Breast epithelium (tissue), 4 donors: ENCODE results near the gene AGMAT. TPM values are rescaled to one million over a fixed set of nuclear protein-coding genes. Genes with fewer than 3 reads are reported as not detected.

Experiments
- DNase-seq, 2 donors: peaks; one replicate each; pipeline ENCODE4 v3.0.0-alpha.2; 2019; ENCODE audit warnings: low spot score in 2 of 2
- H3K27ac ChIP-seq, 2 donors: fragments of 200-600 bp; sonication (generic) in 1 of 2; one replicate each; pipeline ENCODE4 v1.5.1; 2016 to 2019; ENCODE audit warnings: mild to moderate bottlenecking in 1 of 2
- H3K27me3 ChIP-seq, 2 donors: fragments of 200-600 bp; sonication (generic) in 1 of 2; one replicate each; pipeline versions ENCODE4 v1.5.1 to v1.6.0; 2017 to 2019; ENCODE audit warnings: control low read depth in 1 of 2, mild to moderate bottlenecking in 1 of 2
- H3K36me3 ChIP-seq: fragments of 200-600 bp; one replicate; pipeline ENCODE4 v1.5.1; 2019
- H3K4me1 ChIP-seq, 2 donors: fragments of 200-600 bp; sonication (generic); one replicate each; pipeline ENCODE4 v1.5.1; 2016 to 2019; ENCODE audit warnings: control low read depth in 1 of 2
- H3K4me3 ChIP-seq, 3 donors: fragments of 200-600 bp; sonication (generic); 1 replicate in 2 of 3; 2 replicates in 1 of 3; pipeline ENCODE4 v1.5.1; 2016 to 2019; ENCODE audit warnings: mild to moderate bottlenecking in 3 of 3, moderate library complexity in 2 of 3
- H3K9me3 ChIP-seq, 2 donors: fragments of 200-600 bp; sonication (generic) in 1 of 2; one replicate each; pipeline ENCODE4 v1.5.1; 2016 to 2019; ENCODE audit warnings: control low read depth in 1 of 2
- CTCF ChIP-seq, 3 donors: fragments of 450-650 bp; IDR thresholded peaks; one replicate each; pipeline ENCODE4 v1.5.1; 2016 to 2017; ENCODE audit warnings: antibody characterized with exemption in 3 of 3, mild to moderate bottlenecking in 3 of 3, moderate library complexity in 3 of 3
- POLR2A ChIP-seq: fragments of 450-650 bp; IDR thresholded peaks from one replicate; pipeline ENCODE4 v1.6.1; 2016; ENCODE audit warnings: antibody characterized with exemption, mild to moderate bottlenecking, moderate library complexity
- POLR2AphosphoS5 ChIP-seq, 3 donors: sonication (generic); formaldehyde crosslinking; IDR thresholded peaks; one replicate each; pipeline ENCODE4 v1.6.1; 2017; ENCODE audit warnings: antibody characterized with exemption in 3 of 3
- intact Hi-C: fragments of 100-400 bp; cut with DNase I; formaldehyde crosslinking; loops from one replicate; pipeline ENCODE4 v1.15.1; 2023; ENCODE audit warnings: low total_unique reads
- total RNA-seq, 3 donors: library from RNA; depleted of rRNA; stranded (reverse); fragments of >200 nt; gene quantifications; one replicate each; pipeline ENCODE4 v1.1.0, GENCODE V29; 2016

The AGMAT gene
- total RNA-seq, 3 donors from 2014 or later, result 0.29 to 0.33 (median 0.32) TPM

- DNase-seq, result no peak
- intact Hi-C loops, result loop anchor here (2.0 kb wide), 1 partner anchor 16 kb away; no protein-coding TSS in a partner anchor
- peaks cover 0 to 8% of the 10 kb centered on the region in 2 donors for H3K4me1 ChIP-seq
Measured at GRCh38 chr1:15626269-15626950, 41.6 kb upstream of the AGMAT start.

GRCh38 chr1:15625056-15625917, 40.4 kb upstream of the AGMAT start:
- H3K27me3 ChIP-seq, result no peaks in the 10 kb centered on the region
- TF ChIP-seq POLR2AphosphoS5 (IDR thresholded peaks at IDR 0.05) (no peak), CTCF (IDR thresholded peaks at IDR 0.05) (no peak), POLR2A (no peak)
- no peaks in the 10 kb centered on the region for H3K9me3 ChIP-seq
- H3K4me1 ChIP-seq, result peaks cover under 1 to 8% of the 10 kb centered on the region in 2 donors
- no peak for DNase-seq
- no peak overlapping the region for H3K27ac ChIP-seq
- H3K4me3 ChIP-seq, result no peak overlapping the region
- H3K36me3 ChIP-seq, result no peaks in the 10 kb centered on the region
- intact Hi-C loops, result no loop called here

More at GRCh38 chr1:15626269-15626950, 41.6 kb upstream of the AGMAT start:
- Histone ChIP-seq H3K27me3 (no peaks in the 10 kb centered on the region), H3K4me3 (no peak overlapping the region), H3K36me3 (peaks cover 4% of the 10 kb centered on the region), H3K9me3 (no peaks in the 10 kb centered on the region), H3K27ac (no peak overlapping the region)
- TF ChIP-seq POLR2AphosphoS5 (IDR thresholded peaks at IDR 0.05), result no peak
- TF ChIP-seq POLR2A, result no peak
- no peak for TF ChIP-seq CTCF (IDR thresholded peaks at IDR 0.05)

GRCh38 chr1:15624133-15624714, 39.4 kb upstream of the AGMAT start:
- no peak for DNase-seq
- Histone ChIP-seq H3K27me3 (no peaks in the 10 kb centered on the region), H3K27ac (no peak overlapping the region), H3K4me1 (peaks cover 3 to 8% of the 10 kb centered on the region in 2 donors), H3K36me3 (no peaks in the 10 kb centered on the region), H3K9me3 (no peaks in the 10 kb centered on the region), H3K4me3 (no peak overlapping the region)
- intact Hi-C loops, result no loop called here
- TF ChIP-seq POLR2A (no peak), CTCF (IDR thresholded peaks at IDR 0.05) (no peak), POLR2AphosphoS5 (IDR thresholded peaks at IDR 0.05) (no peak)

GRCh38 chr1:15623435-15623834, 38.6 kb upstream of the AGMAT start:
- no peak overlapping the region for H3K4me3 ChIP-seq

More at GRCh38 chr1:15623435-15623834, 38.6 kb upstream of the AGMAT start:
- Histone ChIP-seq H3K9me3 (no peaks in the 10 kb centered on the region), H3K36me3 (no peaks in the 10 kb centered on the region), H3K4me1 (peaks cover 3 to 8% of the 10 kb centered on the region in 2 donors), H3K27me3 (no peaks in the 10 kb centered on the region), H3K27ac (no peak overlapping the region)
- TF ChIP-seq POLR2A, result no peak
- no peak for TF ChIP-seq CTCF (IDR thresholded peaks at IDR 0.05)
- TF ChIP-seq POLR2AphosphoS5 (IDR thresholded peaks at IDR 0.05), result no peak
- intact Hi-C loops, result no loop called here
- no peak for DNase-seq
